Non-pigmented ciliary epithelial cell (primary cell): ENCODE data around the gene HDC.
A peak's percentile ranks its signal among the peaks of the same experiment; 100 is the strongest.

Experiments used
- DNase-seq: peaks from one replicate; pipeline ENCODE4 v3.0.0-alpha.2; 2010; ENCODE audit warnings: low read depth

HDC gene

DNA sequence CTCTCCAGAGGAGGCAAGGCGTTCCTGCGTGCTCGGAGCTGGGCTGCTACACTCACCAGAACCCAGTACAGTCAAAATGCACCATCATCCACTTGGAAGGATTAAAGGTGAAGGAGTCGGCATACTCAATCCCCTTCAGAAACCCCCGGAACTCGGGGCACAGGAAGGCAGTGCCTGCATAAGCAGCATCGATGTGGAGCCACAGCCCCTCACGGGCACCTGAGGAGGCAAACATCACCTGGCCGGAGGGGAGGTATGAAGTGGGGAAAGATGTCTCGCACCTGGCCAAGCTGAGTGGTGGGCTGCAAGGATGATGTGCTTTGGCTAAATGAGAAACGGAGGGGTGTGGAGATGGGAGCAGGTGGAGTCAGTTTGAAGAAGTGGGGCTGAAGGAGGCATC, 13.0 kb downstream of the HDC start:
- DNase-seq: no peak

DNA sequence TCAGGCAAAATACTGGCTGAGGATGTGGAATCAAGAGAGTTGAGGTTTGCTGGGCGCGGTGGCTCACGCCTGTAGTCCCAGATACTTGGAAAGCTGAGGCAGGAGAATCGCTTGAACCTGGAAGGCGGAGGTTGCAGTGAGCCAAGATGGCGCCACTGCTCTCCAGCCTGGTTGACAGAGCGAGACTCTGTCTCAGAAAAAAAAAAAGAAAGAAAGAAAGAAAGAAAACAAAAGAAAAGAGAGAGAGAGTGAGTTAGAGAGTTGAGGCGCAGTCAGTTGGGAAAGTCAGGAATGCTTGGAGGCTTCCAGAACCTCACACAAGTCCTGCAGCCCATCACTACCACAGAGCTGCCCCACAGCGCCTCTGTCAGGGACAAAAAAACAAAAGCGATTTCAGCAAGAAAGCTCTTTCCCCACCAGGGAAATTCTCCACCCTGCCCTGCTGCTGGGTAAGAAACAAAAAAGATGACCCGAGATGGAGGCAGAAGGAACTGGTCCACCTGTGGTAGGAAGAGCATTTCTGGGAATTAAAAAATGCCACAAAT, 13.8 kb downstream of the HDC start:
- no peak for DNase-seq

DNA sequence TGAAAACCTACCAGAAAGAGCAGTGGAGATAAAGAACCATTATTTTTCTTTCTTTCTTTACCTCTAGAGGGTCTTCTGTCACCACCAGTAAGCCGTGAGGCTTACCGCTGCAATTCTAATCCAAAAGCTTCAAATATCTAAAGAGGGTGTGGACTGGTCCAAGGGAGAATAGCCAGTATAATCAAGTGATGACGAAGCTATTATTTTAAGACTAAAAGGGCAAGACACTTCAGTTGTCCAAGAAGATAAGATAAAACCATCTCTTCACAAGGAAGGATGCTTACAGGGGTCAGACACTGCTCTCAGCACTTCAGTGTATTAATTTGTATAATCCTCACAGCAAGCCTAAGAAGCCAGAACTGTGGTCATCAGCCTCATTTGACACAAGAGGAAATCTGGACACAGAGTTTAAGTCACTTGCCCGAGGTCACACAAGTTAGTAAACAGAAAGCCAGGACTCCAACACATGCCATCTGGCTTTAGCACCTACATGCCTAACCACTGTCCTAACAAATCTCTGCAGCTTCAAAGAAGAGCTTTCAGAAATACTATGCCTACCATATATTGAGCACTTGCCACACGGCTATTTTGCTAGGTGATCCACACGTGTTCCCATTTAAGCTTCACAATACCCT, 14.6 kb downstream of the HDC start:
- no peak for DNase-seq

DNA sequence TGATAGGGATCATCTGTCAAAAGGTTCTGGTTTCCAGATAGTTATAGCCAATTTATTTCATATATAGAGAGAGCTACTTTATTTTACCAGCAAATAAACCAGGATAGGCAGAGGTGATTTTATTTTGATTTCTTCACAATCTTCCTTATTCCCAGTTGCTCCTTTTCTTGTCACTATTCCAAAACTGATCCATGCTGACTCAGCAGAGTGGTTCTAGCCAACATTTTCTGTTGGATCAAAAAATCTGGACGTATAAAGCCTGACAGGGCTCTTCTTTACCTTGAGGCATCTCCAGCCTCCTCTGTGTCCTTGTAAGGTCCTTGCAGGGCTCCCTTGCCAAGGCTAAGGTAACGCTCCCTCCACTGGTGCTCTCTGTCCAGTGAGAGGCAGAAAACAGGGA, 15.8 kb downstream of the HDC start:
- no peak for DNase-seq

DNA sequence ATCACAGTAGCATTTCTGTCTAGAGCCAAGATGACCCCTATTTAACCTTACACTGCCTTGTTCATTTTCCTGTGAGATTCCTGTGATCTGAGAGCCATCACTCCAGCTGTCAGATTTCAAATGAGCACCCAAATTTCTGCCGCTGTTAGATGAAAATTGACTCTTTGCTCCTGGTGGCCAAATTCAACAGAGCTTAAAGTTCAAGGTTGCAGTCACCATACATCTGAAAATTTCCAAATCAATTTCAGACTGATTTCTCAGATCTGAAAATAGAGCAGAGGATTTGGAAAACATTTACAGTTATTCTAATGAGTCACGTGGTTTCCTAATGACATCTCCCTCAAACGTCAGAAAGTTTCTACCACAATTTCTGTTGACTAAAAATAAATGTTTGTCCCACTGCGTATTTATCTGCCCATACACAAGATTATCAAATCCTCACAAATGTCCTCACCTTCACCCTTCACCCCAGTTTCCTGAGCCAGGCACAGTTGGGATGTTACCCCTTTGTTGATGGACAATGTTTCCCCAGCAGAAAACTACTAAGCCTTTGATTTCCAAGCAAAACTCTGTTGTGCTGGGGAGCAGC, 16.4 kb downstream of the HDC start:
- DNase-seq: no peak

DNA sequence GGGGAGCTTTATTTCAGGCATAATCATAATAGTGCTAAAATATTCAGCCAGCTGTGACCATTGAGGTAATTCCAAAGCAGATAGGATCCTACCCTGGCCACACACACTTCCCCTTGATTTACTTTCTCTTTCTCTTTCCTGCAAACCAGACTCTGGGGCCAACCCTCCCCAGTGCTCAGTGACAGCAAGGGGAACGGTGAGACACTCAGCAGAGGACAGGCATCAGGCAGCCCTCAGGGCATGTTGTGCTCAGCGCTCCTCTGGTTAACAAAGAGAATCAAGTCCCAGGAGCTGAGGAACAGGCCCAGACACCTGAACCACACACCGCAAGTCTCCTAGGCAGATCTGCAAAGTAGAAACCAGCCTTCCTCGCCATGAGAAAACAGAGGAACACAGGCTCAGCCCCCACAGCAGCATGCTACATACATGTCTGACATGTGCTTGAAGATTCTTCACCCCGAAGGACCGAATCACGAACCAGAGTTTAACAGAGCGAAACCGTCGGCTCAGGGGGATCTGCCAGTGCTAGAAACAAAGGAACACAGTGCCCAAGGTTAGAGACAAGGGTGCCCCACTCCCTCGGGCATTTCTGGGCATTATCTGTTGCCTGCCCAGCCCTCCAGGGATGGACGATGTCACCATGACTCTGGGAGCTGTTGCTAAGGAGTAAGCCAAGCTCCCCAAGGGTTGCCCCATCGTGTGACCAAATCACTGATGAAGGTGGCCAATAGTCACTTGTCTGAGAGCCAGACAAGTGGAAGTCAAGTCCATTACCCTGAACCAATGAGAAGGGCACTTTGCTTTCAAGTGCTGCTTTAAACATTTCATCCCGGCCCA, 17.5 kb downstream of the HDC start:
- no peak for DNase-seq

DNA sequence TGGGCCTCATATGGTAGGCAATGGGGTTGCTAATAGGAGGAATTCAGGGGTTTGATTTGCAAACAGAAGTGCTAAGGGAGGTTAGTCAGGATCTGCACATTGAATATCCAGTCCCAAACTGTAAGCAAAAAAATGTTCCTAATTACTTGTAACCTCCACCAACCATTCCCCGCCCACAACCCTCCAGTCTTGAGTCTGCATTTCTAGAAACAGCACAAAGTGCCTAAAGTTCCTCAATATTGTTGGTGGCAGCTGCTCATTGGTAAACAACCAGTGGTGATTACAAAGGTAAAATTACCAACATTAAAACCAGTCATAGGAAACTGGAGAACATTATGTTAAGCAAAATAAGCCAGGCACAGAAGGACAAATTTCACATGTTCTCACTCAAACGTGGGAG, 18.9 kb downstream of the HDC start:
- DNase-seq: no peak

DNA sequence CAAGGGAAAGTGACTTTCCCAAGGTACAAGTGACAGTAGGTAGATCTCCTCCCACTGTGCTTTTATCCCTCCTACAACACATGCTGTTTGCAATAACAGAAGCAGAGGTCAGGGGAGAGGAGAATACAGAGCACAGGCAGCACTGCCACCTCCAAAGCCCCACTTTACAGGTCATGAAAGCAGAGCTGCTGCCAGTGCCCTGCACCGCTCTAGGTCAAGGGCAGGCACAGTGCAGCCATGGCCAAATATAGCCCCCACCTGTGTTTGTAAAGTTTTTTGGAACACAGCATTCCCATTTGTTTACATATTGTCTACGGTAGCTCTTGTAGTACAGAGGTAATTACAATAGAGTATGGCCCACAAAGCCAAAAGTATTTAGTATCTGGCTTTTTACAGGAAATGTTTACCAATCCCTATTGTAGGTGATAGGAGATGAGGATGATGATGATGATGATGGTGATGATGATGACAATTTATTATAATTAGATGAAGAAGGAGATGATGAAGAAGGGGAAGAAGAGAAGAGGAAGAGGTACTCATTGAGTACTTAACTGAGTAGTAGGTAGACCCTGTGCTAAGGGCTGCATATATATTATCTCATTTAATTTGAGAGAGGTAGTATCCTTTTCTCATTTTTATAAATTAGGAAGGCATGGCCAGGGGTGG, 20.4 kb downstream of the HDC start:
- no peak for DNase-seq

DNA sequence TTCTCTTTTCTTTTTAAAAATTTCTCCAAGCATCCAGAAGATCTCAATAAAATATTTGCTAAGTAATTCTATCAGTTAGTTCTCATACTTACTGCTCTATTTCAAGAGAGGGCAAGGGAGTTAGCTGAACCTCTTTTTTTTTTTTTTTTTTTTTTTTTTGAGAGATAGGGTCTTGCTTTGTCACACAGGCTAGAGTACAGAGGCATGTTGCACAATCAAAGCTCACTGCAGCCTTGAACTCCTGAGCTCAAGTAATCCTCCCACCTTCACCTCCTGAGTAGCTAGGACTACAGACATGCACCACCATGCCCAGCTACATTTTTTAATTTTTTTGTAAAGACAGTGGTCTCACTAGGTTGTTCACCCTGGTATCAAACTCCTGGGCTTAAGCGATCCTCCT, 21.4 kb downstream of the HDC start:
- no peak for DNase-seq

DNA sequence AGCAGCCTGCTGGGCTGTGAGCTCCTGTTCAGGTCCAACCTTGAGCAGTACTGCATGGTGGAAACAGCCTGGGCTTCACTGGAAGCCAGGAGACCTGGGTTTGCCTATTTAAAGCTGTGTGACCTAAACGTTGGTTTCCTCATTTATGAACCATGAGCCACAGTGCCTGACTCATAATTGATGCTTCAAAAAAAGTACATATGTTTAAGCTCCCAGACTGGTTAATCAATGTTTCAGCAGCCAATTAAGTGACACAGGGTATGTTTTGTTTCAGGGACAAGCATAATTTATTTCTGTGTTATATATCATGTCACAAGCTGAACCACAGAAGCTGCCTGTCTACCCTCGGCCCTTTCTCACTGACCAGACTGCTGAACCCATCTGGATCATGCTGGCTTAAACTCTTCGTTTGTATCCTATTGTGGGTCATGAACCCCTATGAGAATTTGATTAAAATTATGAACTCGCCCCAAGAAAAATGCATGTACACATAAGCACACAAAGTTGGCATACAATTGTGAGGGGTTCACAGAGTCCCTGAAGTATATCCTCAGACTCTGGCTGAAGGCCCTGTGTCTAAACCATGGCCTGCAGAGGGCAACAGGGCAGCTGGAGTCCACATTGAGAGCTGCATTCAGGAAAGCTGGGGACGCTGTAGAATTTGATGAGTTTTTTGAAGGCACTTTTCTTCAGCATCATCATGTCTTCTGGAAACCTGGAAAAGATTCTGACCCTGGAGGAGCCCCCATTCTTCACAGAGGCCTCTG, 23.7 kb downstream of the HDC start:
- peak; percentile 17 for DNase-seq

DNA sequence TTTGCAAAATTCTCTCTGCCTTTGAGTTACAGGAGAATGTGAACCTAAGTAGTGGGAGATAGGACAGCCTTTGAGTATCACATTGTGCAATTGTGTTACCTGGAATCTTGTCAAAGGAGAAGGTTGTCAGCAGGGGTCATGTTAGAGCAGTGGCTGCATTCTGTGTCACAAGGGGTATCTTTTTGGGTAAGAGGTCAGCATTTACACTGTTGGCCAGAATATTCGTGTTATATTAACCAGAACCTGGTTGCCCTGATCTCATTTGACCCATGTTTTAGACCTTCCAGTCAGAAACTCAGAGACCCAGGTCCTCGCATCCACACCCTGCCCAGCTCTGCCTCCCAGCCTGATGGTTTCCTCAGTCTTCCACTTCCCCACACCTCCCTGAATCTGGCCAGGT, 27.3 kb downstream of the HDC start:
- no peak for DNase-seq

DNA sequence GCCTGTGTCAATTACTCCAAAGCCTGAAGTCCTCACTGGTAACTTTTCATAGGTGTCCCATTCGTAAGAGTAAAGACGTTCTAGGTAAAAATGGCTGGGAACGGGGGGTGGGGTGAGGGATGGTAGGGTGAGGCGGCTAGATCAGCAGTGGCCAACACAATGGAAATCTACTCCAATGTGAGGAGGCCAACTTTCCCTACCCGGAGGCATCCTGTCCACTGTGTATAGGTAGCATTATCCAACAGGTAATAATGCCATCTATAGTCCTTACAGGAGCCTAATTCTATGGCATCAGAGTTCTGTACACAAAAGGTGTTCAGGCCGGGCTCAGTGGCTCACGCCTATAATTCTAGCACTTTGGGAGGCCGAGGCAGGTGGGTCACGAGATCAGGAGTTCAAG, 29.1 kb downstream of the HDC start:
- DNase-seq: no peak

DNA sequence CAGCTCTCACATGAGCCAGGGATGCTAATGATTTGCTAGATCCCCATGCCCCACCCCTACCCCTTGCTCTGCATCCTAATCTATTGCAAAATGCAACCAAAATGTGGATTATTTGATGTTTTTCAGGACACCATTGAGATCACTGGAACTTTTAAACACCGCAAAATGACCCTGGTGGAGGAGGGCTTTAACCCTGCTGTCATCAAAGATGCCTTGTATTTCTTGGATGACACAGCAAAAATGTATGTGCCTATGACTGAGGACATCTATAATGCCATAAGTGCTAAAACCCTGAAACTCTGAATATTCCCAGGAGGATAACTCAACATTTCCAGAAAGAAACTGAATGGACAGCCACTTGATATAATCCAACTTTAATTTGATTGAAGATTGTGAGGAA, 29.7 kb downstream of the HDC start:
- no peak for DNase-seq

DNA sequence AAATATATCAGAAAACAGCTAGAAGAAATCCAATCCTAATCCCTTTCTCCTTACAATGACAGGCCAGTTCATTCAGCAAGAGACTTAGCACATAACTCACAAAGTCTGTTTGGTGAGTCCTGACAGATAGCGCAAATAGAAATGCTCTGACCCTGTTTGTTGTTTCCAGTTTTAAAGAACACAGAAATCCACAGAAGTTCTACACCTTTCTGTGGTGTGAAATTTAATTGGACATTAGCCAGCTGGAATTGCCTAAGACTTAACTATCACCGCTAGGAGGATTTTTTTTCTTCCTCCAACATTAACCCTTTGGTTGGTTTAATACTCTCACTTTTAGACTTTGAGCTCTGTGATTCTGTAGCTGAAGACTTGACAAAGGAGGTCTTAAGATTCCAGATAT, 30.8 kb downstream of the HDC start:
- DNase-seq: no peak

DNA sequence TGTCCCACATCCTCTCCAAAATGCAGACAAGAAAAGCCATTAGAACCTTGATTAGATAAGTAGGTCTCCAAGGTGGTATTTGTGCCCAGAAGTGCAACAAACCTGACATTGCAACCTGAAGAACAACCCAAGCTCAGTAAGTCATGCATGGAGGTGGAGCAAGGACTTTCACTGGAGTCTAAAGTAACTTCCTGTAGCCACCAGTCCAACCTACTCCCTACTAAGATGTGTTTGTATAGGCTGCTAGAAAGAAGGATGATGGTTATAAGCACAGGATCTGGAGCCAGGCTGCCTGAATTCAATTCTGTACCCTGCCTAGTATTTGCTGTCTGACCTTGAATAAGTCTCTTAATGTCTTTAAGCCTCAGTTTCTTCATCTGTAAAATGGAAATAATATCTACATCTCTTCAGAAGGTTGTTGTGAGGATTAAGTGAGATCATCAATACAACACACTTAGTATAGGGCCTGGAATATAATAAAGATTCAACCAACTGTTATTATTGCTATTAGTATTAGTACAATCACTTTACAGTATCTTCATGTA, 32.3 kb downstream of the HDC start:
- no peak for DNase-seq

DNA sequence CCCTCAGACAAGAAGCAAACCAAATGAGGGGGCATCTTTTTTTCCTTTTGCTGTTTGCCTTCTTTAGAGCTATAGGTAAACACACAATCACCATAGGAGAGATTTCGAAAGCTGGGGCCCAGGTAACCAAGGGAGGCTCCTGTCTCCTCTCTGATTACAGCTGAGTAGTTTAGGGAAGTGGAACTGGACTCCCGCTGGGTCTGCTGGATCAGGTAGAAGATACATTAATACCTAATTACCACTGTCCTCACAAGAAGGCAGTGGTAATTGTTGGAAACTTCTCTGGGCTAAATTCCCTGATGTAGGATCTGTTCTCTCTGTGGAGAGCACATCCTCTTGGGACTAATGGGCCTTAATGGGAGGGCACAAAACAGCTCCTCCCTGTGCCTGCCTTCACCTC, 32.7 kb downstream of the HDC start:
- no peak for DNase-seq

DNA sequence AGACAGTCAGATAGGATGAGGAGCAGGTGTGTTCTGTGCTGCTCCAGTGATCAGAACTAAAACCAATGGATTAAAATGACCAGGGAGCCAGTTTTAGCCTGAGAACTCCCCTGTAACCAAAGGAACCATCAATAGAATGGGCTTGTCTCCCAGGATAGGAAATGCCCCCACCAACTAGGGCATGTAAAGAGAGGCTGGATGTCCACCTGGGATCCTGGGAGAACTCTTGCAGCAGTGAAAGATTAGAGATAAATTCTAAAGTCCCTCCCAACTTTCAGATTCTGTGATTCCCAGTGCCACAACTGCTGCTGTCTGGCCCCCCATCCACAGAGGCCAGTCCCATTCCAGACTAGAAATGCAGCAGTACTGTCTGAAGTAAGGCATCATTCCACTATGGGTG, 33.8 kb downstream of the HDC start:
- no peak for DNase-seq

DNA sequence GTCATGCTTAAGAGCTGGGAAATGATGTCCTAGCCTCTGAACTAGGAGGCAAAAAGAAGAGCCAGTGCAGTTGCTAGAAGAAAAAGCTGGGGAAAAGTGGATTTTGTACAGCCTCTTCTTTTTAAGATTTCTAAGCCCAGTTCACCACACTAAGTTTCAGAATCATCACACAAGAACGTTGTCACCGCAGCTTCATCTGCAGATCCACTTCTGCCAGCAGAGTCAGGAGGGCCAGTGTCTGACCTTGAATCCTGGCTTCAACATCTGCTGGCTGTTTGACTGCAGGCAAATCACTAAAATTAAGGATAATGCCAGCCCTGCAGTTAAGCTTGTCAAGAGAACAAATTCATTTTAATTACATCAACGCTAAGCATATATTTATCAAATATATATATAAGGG, 36.2 kb downstream of the HDC start:
- DNase-seq: no peak

DNA sequence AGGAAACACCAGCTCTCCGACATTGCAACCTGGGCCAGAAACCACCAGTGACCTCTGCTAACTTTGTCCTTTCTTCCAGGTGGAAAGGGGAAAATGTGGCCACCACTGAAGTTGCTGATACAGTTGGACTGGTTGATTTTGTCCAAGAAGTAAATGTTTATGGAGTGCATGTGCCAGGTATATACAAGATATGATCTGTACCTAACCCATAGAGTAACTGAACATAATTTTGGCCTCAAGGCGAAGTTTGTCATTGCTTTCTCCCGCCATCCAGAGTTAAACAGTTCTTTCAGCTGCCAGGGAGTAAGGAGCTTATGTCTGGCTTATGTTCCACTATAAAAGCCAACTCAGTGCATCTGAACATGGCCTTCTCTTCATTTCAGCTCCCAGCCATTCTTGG, 36.7 kb downstream of the HDC start:
- DNase-seq: no peak

DNA sequence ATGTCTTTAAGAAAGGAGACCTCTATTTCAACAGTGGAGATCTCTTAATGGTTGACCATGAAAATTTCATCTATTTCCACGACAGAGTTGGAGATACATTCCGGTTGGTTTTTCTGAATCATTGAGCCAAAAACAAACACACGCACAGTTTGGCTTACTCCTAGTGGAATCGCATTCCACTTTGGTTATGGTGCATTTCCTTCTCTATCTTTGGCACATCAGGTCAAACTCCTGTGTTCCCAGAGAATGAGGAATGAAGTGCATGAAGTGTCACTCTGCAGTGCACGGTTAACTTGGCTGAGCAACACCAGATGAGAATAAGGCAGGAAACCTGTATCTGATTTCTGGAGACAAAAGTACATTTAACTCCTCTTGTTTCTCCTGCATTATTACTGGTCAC, 38.5 kb downstream of the HDC start:
- DNase-seq: peak; percentile 51

DNA sequence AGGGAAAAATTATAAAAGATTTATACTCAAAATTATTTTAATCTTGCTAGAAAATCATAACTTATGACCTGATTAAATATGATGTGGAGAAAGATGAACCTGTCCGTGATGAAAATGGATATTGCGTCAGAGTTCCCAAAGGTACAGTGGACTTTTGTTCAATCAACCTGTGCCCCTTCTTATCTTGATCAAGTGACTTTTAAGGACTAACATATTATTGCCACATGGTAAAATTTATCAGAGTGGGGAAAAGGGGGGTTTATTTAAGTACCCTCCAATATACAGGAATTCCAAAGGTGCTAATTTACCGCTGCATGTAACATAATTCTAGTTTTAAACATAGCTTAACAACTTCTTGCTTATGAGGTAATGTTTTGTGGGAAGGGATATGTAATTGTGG, 39.6 kb downstream of the HDC start:
- DNase-seq: no peak

DNA sequence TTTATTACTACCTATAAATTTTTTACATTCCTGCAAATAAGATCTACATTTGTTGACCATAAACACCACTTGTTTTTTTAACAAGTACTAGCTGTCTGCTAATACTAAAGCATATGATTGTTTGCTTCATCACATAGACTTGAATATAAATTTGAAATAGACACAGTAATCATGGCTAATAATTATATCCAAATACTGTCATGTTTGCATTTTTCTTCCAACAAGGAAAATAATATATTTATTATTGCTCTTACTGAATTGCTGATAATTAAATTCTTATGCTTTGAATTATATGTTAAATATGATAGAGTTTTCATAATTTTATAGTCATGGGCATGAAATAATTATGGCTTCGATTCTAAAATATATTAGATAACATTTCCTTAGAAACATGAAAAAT, 40.5 kb downstream of the HDC start:
- DNase-seq: no peak
